OCI-LY7 (cell line): Measurements from ENCODE around the gene CHMP4B.

Experiments used
- CTCF ChIP-seq: fragments of 200-600 bp; sonication (generic); conservative IDR thresholded peaks from 2 replicates; pipeline ENCODE4 v1.5.1; 2014; ENCODE audit warnings: mild to moderate bottlenecking, antibody characterized with exemption, low read length, moderate library complexity, mixed read lengths
- EZH2phosphoT487 ChIP-seq: fragments of 200-600 bp; sonication (generic); IDR thresholded peaks from 2 replicates; pipeline ENCODE4 v1.6.1; 2018; ENCODE audit warnings: low read depth, borderline replicate concordance, mild to moderate bottlenecking, mixed run types, antibody characterized with exemption, low read length, moderate library complexity, mixed read lengths

DNA sequence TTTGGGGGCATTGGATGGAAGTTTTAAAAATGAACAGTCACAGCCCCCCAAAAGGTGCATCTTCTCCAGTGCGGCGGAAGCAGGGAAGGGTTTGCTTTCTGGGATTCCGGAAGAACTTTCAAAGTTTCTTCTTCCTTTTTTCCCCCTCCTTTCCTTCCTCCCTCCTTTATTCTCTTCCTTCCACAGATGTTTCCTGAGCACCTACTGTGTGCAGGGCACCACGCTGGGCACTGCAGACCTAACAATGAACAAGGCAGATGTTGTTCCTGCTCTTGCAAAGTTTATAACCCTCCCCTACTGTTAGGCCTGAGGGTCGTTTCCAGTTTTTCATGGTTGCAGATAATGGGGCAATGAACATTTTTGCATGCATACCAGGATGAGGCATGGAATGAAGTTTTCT is 58.1 kb downstream of the CHMP4B start:
- no peak for TF ChIP-seq CTCF
- no peak for TF ChIP-seq EZH2phosphoT487
